Large intestine (tissue), 3 donors: ENCODE measurements around the gene RPL11. TPM values are rescaled to one million over a fixed set of nuclear protein-coding genes. Genes with fewer than 3 reads are reported as not detected.

Experiments
- DNase-seq, 2 donors: peaks; one replicate each; pipeline versions ENCODE4 v3.0.0 to v3.0.0-alpha.2; 2013
- H3K27ac ChIP-seq: one replicate; pipeline ENCODE4 v1.5.1; 2013; ENCODE audit warnings: low read length
- H3K27me3 ChIP-seq: 2 replicates; pipeline ENCODE4 v1.6.1; 2013; ENCODE audit warnings: low read length; ENCODE audit not compliant: control insufficient read depth, insufficient read depth
- H3K36me3 ChIP-seq: 2 replicates; pipeline ENCODE4 v1.6.1; 2013; ENCODE audit warnings: low read length; ENCODE audit not compliant: control insufficient read depth, insufficient read depth
- H3K4me1 ChIP-seq: one replicate; pipeline ENCODE4 v1.6.1; 2013; ENCODE audit warnings: low read length; ENCODE audit not compliant: control insufficient read depth, insufficient read depth
- H3K4me3 ChIP-seq: one replicate; pipeline ENCODE4 v1.5.1; 2013; ENCODE audit warnings: low read length
- H3K9me3 ChIP-seq: one replicate; pipeline ENCODE4 v1.6.1; 2013; ENCODE audit warnings: mild to moderate bottlenecking, low read depth, low read length, moderate library complexity; ENCODE audit not compliant: control insufficient read depth
- WGBS: methylation state at CpG from one replicate; pipeline ENCODE4 v1.1.5; 2013; ENCODE audit warnings: low lambda C conversion rate; ENCODE audit not compliant: insufficient coverage; 5-methylcytosine and 5-hydroxymethylcytosine counted together
- polyA plus RNA-seq: library from polyadenylated mRNA; unstranded; fragments of 120-200 nt; gene quantifications from one replicate; pipeline ENCODE4 v1.2.1, GENCODE V29; 2013

Gene RPL11
- polyA plus RNA-seq, 1 donor = 3,237 TPM

DNA sequence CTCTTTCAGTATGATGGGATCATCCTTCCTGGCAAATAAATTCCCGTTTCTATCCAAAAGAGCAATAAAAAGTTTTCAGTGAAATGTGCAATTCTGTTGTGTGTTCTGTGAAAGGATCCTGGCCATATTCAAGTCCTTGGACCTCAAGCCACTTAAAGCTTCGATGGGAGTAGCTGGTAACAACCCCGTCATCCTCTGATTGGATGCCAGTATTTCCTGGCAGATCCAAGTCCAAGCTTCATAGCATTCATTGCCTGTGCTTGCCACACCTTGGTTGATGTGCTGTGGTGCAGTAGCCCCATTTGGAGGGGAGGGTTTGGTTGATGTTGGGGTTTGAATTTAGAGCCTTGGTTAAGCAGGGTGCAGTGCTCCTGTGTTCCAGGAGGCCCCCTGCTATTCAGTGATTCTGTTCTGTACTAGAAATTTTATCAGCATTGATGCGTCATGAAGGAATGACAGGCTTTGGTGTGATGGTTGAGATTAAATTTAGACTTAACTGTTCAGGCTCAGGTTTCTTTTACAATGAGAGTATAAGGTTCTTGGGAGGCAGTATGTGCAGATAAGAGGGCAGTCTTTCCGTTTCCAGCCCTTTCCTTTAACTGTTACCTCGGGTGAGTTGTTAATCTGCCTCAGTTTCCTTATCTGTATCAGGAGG is 4.9 kb downstream of the RPL11 start:
- WGBS = no CpG with 5 or more reads among the region's 6 CpGs
- H3K9me3 ChIP-seq = no peaks in the 10 kb centered on the region
- no peak overlapping the region for H3K4me3 ChIP-seq
- H3K27me3 ChIP-seq = no peaks in the 10 kb centered on the region
- peaks cover 82% of the 10 kb centered on the region for H3K36me3 ChIP-seq
- DNase-seq = peak in 1 of 2 donors; percentile 34
- peaks cover 12% of the 10 kb centered on the region for H3K4me1 ChIP-seq
- no peak overlapping the region for H3K27ac ChIP-seq

- 100% methylated on average over 1 of the region's 5 CpGs for WGBS
- peaks cover 10% of the 10 kb centered on the region for H3K4me1 ChIP-seq
Observed at GRCh38 chr1:23698466-23698865, 6.9 kb downstream of the RPL11 start.

GRCh38 chr1:23699280-23700179 is 7.9 kb downstream of the RPL11 start:
- H3K27ac ChIP-seq = no peak overlapping the region
- no peaks in the 10 kb centered on the region for H3K9me3 ChIP-seq
- H3K4me1 ChIP-seq = peaks cover 3% of the 10 kb centered on the region
- H3K4me3 ChIP-seq = no peak overlapping the region
- no peak for DNase-seq
- H3K36me3 ChIP-seq = peaks cover 82% of the 10 kb centered on the region
- WGBS = no CpG with 5 or more reads among the region's 7 CpGs
- no peaks in the 10 kb centered on the region for H3K27me3 ChIP-seq

More at GRCh38 chr1:23698466-23698865, 6.9 kb downstream of the RPL11 start:
- no peak for DNase-seq
- no peak overlapping the region for H3K27ac ChIP-seq
- H3K27me3 ChIP-seq = no peaks in the 10 kb centered on the region
- H3K36me3 ChIP-seq = peaks cover 88% of the 10 kb centered on the region
- no peaks in the 10 kb centered on the region for H3K9me3 ChIP-seq
- no peak overlapping the region for H3K4me3 ChIP-seq

- Histone ChIP-seq H3K4me1 (no peaks in the 10 kb centered on the region), H3K9me3 (no peaks in the 10 kb centered on the region), H3K36me3 (peaks cover 72% of the 10 kb centered on the region), H3K27me3 (no peaks in the 10 kb centered on the region), H3K4me3 (no peak overlapping the region), H3K27ac (no peak overlapping the region)
- no peak for DNase-seq
- no CpG with 5 or more reads among the region's 2 CpGs for WGBS
Observed at GRCh38 chr1:23701310-23701709, 9.7 kb downstream of the RPL11 start.

DNA sequence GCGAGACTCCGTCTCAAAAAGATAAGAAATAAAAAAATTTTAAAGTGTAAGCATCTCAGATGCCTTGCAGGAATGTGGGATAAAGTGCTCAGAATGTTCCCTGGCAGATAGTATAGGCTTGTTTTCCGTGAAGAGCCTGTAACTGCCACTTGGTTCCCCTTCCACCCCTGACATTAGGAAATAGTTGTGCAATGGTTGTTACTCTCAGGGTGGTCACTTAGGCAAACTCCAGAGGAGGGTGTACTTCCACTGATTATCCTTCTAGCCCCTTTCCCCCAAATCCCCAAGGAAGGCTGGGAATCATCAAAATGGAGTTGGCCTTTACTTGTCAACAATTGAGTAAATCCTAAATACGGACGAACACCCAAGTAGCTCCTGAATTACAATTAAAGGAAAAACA is 10.4 kb downstream of the RPL11 start:
- H3K36me3 ChIP-seq = peaks cover 66% of the 10 kb centered on the region
- no peak for DNase-seq
- H3K27ac ChIP-seq = no peak overlapping the region
- no peaks in the 10 kb centered on the region for H3K4me1 ChIP-seq
- WGBS = no CpG with 5 or more reads among the region's 5 CpGs
- no peaks in the 10 kb centered on the region for H3K27me3 ChIP-seq
- H3K4me3 ChIP-seq = no peak overlapping the region
- H3K9me3 ChIP-seq = no peaks in the 10 kb centered on the region

DNA sequence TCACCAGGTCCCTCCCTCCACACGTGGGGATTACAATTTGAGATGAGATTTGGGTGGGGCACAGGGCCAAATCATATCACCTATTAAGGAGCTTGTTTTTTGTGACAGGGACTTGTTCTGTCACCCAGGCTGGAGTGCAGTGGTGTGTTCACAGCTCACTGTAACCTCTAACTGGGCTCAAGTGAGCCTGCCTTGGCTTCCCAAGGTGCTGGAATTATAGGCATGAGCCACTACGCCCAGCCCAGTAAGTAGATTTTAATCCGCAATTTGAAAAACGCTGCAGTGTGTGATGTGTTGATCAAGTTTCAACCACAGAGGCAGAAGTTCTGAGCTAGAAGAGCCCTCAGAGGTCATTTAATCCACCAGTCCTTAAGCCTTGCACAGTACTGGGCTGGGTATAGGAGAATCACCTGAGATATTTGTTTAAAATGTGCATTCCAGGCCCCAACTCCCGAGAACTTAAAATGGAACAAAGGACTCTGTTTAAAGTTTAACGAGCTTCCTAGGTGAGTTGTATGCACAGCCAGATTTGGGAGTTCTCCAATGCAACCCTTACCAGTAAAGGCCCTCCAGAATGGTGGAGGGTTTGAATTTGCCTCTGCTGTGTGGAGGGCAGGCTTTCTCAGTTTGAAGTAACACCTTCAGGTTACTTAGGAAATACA is 13.4 kb downstream of the RPL11 start:
- H3K9me3 ChIP-seq = no peaks in the 10 kb centered on the region
- no peak overlapping the region for H3K4me3 ChIP-seq
- H3K27me3 ChIP-seq = no peaks in the 10 kb centered on the region
- DNase-seq = no peak
- no peak overlapping the region for H3K27ac ChIP-seq
- WGBS = 20% methylated on average over 1 of the region's 6 CpGs
- H3K4me1 ChIP-seq = no peaks in the 10 kb centered on the region
- H3K36me3 ChIP-seq = peaks cover 38% of the 10 kb centered on the region

GRCh38 chr1:23709229-23709628 is 17.6 kb downstream of the RPL11 start:
- H3K27me3 ChIP-seq = no peaks in the 10 kb centered on the region
- H3K36me3 ChIP-seq = peaks cover 11% of the 10 kb centered on the region
- WGBS = 100% methylated on average over 1 of the region's 4 CpGs
- H3K27ac ChIP-seq = no peak overlapping the region
- no peaks in the 10 kb centered on the region for H3K9me3 ChIP-seq
- no peak overlapping the region for H3K4me3 ChIP-seq
- no peaks in the 10 kb centered on the region for H3K4me1 ChIP-seq
- DNase-seq = no peak

- no peak overlapping the region for H3K4me3 ChIP-seq
- no peaks in the 10 kb centered on the region for H3K4me1 ChIP-seq
- no peaks in the 10 kb centered on the region for H3K36me3 ChIP-seq
- H3K27me3 ChIP-seq = no peaks in the 10 kb centered on the region
- H3K9me3 ChIP-seq = no peaks in the 10 kb centered on the region
- no peak overlapping the region for H3K27ac ChIP-seq
- WGBS = no CpG with 5 or more reads among the region's 3 CpGs
- no peak for DNase-seq
Observed at GRCh38 chr1:23718482-23718881, 26.9 kb downstream of the RPL11 start.

DNA sequence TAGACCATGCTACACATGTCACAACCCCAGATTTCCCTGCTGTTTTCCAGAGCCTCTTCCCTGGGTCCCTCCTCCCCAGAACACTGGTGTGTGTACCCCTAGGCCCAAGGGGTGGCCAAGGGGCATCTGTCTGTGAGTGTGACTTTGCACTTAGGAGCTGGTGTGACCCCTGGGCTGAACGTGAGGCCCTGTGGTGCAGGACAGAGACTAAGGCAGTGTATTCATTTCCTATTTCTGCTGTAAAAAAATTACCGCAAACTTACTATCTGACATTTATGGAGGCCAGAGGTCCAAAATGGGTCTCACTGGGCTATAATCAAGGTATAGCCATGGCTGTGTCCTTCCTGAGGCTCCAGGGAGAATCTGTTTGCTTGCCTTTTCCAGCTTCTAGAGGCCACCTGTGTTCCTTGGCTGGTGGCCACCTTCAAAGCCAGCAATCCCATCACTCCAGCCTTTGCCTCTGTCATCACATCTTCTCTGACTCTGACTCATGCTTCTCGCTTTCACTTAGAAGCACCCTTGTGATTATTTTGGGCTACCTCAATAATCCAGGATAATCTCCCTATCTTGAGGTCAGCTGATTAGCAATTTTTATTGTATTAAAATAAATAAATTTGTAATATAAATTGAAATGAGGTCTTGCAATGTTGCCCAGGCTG is 27.7 kb downstream of the RPL11 start:
- WGBS = 100% methylated on average over 1 of the region's 3 CpGs
- Histone ChIP-seq H3K4me1 (no peaks in the 10 kb centered on the region), H3K9me3 (no peaks in the 10 kb centered on the region), H3K27ac (no peak overlapping the region), H3K4me3 (no peak overlapping the region), H3K36me3 (no peaks in the 10 kb centered on the region), H3K27me3 (no peaks in the 10 kb centered on the region)
- DNase-seq = no peak
